ENCODE data around the gene PNPLA5.

PNPLA5 gene

DNA sequence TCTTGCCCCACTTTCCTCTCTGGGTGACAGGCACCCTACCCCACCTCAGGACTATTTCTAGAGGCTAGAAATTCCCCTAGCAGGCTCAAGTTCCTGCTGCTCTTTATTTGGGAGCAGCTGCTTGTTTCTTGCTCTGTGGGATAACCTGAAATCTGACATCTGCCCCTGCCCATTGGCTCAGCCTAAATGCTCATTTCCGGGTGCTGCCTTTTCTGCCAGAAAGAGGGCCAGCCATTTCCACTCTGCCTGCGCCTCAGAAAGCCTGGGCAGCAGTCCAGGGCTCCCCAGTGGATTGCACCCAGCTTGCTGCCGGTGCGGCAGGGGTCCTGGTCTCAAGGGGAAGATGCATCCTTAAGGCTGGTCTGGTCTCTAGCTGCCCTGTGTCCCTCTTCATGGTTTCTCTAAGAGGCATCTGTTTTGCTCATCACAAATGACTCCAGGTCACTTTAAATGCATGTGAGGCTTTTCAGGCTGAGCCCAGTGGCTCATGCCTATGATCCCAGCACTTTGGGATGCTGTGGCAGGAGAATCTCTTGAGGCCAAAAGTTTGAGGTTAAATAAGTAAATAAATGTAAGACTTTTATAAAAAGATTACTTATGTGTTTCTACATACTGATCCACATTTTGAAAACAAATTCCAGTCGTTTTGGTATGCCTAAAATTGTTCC is 10.3 kb upstream of the PNPLA5 start:
- DNase-seq: no peak

DNA sequence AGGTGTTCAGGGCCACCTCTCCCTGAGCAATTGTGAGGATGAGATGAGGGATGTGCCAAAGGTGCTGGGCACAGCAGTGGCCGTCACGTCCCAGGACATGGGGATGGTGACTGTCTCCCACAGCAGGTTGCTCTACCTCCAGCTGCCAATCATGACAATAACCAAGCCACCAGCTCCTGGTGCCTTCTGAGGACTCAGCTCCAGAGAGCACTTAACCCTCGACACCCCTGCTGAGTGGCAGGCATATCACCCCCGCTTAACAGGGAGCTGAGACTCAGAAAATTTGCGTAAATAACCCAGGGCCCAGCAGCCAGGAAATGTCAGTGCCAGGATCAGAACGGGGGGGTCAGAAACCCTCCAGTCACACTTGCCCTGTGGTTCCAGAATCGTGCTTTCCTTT is 8.4 kb upstream of the PNPLA5 start:
- DNase-seq: no peak

DNA sequence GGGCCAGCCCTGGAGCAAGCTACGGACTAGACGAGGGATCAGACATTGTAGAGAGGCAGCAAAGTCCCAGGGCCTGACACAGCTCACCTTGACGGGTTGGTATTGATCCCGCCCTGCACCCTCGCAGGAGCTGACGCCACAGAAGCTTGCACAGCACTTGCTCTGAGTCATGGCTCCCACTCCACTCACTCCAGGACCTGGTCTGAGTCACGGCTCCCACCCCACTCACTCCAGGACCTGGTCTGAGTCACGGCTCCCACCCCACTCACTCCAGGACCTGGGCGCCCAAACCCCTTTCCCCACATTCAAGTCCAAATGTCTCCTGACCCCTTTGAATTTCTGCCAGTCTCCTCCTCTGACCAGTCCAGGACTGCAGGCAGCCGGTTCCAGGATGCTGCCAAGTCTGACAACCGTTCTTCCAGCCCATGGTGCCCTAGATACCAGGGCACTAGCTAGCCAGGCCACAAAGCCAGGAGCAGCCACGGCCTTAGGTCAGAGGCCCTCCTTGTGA is 6.0 kb upstream of the PNPLA5 start:
- peak in 1 of 14 donors; percentile 35 for DNase-seq

DNA sequence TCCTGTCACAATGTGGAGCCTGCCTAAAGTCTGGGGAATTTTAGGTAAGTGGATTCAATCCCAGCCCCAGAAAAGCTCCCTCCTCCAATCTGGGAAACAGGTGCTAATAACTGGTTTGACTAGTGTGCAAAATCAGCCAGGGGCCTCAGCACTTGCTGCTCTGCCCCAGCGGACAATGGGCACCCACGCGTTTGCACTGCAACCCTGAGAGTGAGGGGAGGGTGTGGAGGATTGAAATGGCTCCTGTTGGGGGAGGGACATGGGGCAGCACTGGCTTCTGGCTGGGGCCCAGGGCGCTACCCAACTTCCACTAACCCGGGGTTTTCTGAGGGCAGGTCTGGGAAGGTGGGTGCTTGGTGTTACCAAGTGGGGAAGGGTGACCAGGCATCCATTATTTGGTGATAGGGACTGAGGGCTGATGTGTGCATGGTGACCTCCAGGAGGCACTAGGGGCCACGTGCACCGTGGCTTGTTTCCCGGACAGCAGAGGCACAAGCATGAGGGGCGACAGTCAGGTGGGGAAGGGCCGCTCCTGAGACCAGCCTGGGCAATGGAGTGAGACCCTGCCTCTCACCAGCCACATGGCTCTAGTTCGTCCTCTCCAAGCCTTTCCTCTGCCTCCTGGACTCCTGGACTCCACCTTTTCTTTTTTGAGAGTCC is 4.3 kb upstream of the PNPLA5 start:
- DNase-seq: no peak

DNA sequence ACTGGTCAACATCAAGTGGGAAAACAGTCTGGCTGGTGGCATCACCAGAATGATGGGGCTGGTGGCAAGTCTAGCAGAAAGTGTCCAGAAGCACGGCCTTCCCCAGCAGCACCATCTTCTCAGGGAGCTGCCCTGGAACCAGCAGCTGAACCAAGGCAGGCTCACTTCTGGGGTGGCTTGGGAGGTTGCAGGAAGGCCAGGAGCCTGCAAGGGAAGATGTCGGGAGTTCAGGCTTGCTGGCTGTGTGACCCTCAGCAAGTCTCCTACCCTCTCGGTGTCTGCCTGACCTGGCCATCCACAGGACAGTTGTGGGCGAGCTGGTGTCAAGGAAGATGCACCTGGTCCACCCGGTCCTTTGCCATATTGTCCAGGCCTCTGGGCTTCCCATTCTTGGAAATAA is 2.3 kb upstream of the PNPLA5 start:
- no peak for DNase-seq

DNA sequence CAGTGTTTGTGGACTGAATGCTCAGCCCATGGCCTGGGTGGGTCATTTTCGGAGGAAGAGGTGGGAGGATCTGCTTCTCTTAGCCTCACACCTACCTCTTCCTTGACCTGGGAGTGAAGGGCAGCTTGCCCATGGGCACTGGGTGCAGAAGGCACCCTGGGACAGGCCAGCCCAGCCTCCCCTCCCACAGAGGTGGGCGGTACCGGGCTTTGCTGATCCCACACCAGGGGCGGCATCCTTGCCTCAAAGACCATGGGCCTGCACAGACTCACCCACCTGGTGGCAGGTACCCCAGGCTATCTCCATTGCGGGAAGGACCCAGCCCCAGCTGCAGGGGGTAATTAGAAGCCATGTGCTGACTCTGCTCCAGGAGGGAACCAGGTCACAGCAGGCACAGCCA is 1.5 kb upstream of the PNPLA5 start:
- DNase-seq: no peak

DNA sequence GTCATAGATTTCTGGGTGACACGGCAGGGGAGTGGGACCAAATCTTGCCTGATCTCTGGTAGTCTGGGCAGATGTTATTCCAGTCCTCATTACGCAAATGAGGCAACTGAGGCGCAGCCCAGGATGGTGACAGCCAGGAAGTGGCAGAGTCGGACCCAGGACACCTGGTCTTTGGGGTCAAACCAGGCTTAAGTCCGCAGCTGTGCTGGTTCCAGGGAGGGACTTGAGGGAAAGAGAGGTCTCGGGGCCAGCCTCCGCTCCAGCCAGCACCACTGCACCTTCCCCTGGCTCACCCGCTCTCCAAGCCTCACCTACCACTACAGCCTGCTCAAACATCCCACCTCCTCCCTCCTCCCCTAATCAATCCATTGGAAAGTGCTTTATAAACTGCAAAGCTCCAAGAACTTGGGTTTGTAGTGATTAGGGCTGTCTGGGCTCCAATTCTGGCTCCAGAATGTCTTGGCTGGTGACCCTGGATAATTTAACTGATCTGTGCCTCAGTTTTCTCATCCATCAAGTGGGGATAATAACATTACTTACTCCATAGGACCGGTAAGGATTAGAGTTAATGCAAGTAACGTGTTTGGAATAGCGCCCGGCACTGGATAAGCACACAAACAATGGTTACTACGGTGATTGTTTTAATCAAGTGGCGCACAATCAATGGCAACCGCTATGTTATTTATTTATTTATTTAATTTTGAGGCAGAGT is 526 bp upstream of the PNPLA5 start:
- no peak for DNase-seq

DNA sequence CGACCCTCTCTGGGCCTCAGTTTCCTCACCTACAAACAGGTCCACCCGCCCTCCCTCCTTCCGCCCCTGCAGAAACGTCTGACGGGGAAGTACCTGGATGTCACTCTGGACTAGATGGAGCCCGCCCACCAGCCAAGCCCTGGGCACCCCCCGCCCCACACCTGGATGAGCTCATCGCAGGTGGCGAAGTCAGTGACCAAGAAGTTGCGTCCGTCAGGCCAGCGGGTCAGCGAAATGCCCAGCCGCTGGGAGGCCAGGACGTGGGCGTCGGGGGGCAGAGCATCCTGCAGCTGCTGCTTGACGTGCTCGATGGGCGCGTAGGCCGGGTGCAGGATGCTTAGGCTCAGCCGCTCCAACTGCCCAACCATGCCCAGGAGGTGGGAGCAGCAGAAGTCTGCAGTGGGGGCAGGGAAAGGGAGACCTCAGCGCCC is 897 bp downstream of the PNPLA5 start:
- no peak for DNase-seq

DNA sequence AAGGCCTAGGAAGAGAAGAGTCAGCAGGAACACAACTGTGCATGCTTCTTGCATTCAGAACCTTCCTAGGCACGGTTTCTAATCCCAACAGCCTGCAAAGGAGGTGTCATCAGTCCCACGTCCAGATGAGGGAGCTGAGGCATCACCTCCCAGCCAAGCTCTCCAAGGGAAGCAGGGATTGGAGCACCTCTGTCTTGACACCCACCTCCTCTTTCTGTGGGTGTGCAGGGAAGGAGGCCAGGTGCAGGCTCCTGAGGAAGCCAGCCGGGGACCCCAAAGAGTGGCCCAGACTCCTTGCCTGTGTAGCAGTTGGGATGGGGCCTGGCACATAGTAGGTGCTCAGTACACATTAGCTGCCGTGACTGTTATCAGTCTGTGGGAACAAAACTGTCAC is 2.0 kb downstream of the PNPLA5 start:
- DNase-seq: no peak

DNA sequence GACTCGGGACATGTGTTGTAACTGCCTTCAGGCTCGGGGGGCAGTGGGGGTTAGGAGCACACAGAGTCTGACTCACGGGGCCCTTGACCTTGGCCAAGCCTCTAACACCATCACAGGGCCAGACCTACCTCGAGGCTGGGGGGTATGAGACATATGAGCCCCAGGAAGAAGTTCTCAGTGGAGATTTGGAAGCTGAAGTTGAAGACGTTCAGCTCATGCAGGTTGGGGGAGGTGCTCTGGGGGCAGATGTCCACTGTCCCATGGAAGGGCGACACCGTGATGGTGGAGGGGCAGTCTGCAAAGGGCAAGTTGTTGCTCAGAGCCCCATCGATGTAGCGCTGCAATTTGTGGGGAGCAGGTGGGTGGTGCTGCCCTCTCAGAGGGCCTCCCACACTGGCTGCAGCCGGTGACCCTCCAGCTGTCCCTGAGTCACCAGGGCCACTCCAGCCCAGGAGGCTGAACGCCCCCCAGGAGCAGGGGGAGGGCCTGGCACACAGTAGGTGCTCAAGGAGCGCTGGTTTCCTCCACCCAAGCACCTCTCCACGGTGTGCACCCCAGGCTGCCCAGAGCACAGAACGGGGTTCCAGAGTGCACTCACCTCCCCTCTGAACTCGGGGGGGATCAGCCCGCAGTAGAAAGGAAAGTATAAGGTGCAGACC is 2.5 kb downstream of the PNPLA5 start:
- no peak for DNase-seq

DNA sequence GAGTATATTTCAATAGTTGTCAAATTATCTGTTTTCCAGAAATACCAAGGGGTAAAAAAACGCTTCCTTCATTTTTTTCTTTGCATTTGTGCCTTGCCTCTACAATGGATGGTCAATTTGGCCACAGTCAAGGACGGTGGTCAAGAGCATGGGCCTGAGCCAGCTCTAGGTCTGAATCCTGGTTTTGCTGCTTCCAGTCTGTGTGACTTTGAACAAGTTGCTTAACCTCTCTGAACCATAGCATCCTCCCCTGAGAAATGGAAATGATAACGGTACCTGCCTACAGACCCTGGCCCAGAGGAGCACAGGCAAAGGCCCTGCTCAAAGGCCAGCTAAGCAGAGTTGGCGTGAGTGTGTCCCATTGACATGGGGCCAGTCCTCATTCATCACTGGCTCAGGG is 3.1 kb downstream of the PNPLA5 start:
- DNase-seq: no peak

DNA sequence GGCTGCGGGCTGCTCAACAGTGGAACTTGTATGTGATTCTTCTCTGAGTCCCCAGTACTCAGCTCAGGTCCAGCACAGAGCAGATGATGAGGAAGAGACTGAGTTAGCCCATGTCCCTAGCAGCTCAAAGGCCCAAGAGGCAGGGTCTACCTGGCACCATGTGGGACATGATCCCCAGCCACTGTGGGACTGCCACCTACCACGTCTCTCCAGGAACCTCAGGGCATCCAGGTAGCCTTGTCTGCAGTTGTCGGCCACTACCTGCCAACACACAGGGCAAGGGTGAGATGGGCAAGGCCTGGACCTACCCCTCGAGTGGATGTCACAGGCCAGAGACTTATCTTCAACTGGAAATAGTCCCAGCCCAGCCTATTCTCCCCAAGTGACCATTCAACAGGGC is 4.4 kb downstream of the PNPLA5 start:
- DNase-seq: no peak

DNA sequence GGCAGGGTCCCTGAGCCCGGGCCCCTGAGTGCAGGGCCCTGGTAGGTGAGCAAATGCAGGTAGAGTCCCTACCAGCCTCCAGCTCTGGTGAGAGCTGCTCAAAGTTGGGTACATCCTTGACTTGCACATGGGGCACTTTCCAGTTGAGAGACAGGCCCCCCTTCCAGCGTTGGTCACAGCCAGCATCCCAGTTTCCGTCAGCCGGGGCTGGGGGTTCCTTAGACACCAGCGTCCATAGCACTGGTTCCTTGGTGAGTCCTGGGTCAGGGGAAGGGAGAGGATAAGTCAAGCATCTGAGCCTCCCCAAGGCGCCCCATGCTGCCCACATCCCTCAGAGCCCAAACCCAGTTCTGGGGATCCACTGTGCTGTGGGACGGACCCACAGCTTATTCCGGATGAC is 5.6 kb downstream of the PNPLA5 start:
- no peak for DNase-seq

DNA sequence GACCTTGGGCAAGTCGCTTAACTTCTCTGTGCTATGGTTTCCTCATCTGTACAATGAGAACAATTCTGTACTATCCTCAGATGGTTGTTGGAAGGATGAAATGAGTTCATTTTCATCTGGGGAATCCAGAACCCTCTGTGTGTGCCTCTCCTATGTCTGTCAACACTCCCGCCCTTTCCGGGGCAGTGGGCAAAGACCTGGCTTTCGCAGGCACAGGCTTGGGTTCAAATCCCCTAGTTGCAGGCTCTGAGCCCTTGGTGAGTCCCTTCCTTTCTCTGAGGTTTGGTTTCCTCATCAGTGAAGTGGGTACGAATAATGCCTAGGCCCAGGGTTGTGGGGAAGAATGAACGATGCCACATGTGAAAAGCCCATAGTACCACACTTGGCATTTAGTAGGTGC is 6.0 kb downstream of the PNPLA5 start:
- no peak for DNase-seq

DNA sequence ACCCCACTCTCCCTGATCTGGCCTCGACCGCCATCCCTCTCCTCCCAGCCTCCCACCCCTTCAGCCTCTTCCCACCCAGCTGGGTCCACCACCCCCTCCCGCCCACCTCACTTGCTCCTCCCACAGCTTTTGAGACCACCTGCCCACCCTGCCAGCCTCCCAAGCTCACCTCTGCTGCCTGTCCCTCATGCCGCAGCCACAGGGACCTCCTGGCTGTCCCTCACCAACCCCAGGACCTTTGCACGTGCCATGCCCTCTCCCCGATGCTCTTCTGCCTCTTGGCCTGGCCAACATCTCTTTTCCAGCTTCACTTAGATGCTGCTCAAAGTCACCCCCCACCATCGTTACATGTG is 6.5 kb downstream of the PNPLA5 start:
- DNase-seq: no peak

DNA sequence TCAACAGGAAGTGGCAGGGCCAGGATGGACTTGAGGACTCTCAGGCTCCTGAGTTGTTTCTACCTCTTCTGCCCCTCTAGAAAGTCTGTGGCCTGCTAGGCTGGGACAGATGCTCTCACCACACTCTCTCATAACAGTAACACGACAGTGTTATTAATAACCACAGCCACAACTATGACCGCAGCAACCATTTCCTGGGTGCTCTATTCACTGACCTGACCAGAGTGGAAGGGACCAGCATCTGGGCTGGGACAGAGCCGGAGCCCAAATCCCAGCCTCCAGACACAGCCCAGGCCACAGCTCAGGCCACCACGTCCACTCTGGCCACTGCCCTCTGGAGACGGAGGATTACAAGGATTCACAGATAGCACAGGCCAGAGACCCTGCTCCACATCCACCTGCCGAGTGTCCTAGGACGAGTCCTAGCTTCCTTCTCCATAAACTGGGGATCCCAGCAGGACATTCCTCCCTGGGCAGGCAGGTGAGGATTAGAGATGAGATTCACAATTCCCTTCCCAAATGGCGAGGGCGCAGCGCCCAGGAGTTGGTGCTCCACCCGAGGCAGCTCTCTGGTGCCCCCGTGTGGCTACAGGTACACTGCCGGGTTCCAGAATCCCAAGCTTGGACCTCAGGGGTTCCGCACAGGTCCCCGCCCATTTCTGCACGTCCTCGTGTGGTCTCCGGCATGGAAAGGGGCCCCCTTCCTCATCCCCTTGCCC is 7.1 kb downstream of the PNPLA5 start:
- peak in 1 of 14 donors; percentile 10 for DNase-seq

DNA sequence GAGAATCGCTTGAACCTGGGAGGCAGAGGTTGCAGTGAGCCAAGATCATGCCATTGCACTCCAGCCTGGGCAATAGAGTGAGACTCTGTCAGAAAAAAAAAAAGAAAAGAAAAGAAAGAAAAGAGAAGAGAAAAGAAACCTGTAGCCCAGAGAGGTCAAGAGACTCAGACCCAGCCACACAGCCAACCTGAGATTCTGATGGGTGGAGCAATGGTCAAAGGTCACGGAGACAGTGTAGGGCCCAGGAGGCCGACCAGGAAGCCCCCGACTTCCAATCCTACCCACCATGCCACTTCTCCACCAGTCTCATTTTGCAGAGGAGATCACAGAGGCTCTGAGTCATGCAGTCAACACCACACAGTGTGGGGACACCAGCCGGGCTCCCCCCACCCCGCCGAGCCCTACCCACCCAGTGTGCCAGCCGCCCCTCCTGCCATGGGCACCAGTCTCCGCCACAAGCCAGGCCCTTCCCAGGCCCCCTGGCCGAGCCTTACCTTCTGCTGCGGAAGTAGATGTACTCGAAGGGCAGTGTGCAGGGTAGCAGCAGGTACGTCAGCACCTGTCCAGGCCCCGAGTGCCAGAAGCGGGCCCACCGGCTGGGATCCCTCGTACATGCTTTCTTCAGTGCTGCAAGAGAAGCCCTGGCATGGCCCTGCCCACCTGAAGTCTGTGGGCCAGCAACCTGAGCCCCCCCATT is 7.9 kb downstream of the PNPLA5 start:
- DNase-seq: no peak

DNA sequence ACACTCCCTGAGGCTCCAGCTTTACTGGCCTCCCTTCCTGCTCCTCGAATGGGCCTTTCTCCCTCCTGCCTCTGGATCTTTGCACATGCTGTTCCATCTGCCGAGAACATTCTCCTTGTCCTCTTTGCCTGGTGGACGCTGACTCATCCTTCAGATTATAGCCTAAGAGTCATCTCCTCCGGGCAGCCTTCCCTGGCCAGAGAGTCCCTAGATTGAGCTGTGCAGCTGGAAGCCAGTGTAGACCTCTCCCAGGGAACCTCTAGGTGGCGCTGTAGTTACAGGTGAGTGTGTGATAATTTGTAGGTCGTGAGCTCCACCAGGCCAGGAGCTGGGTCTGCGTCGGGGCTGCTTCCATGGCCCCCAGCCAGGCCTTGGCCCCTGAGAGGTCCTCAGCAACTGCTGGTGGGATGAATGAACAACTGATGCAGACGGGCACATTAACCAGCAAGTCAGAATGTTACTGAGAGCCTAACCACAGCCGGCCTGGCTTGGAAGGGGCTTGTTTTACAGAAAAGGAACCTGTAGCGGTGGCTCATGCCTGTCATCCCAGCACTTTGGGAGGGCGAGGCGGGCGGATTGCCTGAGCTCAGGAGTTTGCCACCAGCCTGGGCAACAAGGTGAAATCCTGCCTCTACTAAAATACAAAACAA is 8.7 kb downstream of the PNPLA5 start:
- no peak for DNase-seq

DNA sequence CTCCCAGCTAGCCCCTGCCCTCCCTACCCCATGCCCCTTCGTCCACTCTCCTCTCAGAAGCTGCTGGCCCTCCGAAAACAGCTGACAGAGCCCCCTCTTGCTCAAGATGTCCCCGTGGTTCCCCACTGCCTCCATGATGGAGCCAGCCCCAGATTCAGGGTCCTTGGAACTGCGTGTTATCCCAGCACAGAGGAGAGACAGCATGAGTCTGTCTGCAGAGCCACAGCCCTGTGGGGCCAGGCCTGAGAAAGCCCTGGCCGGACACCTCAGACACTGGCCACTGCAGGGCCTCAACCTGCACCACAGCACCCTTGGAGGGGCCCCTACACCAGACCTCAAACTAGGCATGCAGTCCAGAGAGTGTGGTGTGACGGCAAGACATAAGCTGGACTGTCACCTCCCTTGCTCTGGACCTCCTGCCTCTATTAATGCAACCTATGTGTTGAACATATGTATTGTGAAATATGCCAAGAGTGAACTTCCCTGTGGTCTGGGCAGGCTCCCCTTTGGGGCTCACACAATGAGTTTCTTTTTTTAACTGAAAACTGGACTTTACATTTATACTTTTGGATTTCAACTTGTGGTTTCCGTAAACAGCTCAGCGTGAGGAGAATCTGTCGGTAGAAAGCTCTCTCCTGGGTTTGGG is 9.6 kb downstream of the PNPLA5 start:
- no peak for DNase-seq

DNA sequence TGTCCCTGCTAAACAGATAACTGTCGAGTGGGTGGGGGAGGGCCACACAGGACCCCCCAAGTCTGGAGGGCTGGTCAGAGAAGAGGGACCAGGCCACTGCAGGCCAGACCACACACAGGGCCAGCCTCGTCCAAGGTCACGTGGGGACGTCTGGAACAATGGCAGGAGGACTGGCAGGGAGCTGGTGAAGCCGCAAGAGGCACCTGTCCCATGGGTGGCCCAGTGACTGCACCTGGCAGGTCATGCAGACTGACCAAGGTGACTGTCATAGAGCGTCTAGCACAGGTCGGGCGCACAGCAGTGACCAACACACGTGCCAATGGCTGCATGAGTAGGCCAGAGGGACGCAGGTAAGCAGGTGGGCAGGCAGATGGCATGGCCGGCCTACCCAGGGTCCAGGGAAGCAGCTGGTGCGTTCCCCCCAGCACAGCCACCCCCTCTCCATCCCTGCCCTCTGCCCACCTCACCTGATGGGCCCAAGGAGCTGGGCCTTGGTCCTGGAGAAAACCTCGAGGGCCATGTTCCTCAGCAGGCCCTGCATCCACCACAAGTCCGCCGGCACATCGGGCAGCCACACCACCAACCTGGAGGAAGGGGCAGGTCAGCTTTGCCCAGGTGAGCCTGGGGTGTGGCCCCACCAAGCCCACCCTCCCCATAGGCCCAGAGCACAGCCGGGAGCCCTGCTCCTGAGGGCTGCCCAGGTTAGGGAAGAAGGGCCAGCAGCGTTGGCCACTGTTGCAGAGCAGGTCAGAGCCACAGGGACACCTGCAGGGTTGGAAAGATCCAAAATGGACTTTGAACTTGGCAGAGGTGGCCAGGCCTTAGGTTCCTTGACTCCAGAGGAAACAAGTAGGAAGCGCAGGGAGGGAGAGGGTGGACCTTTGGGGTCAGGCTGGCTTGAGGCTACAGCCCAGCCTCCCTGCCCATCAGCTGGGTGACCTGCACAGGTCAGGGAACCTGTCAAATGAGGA is 10.4 kb downstream of the PNPLA5 start:
- DNase-seq: no peak
